HFF-Myc (cell line): ENCODE data around the gene NFAM1.

Experiments used
- DNase-seq: peaks from one replicate; pipeline ENCODE4 v3.0.0-alpha.2; 2011; ENCODE audit warnings: low read depth; ENCODE audit errors: extremely low read depth
- H3K4me3 ChIP-seq: replicated peaks from 2 replicates; pipeline ENCODE4 v1.5.1; 2011; ENCODE audit warnings: low read depth, mild to moderate bottlenecking, control low read depth, low read length
- CTCF ChIP-seq: IDR thresholded peaks from 2 replicates; pipeline ENCODE4 v1.5.1; 2012; ENCODE audit warnings: mild to moderate bottlenecking, low read depth, low read length, control low read depth; ENCODE audit errors: missing control alignments

The NFAM1 gene

GRCh38 chr22:42361523-42361922 lies 70.7 kb downstream of the NFAM1 start:
- no peak overlapping the region for H3K4me3 ChIP-seq
- no peak for TF ChIP-seq CTCF
- no peak for DNase-seq

GRCh38 chr22:42360348-42360747 lies 71.9 kb downstream of the NFAM1 start:
- no peak overlapping the region for H3K4me3 ChIP-seq
- no peak for DNase-seq
- no peak for TF ChIP-seq CTCF

- H3K4me3 ChIP-seq: no peak overlapping the region
- no peak for TF ChIP-seq CTCF
- DNase-seq: no peak
Observed at GRCh38 chr22:42358643-42359558, 73.3 kb downstream of the NFAM1 start.

- no peak for DNase-seq
- TF ChIP-seq CTCF: no peak
- no peak overlapping the region for H3K4me3 ChIP-seq
Observed at GRCh38 chr22:42357634-42358296, 74.4 kb downstream of the NFAM1 start.

- TF ChIP-seq CTCF: no peak
- no peak for DNase-seq
Observed at GRCh38 chr22:42357221-42357620, 75.0 kb downstream of the NFAM1 start.

GRCh38 chr22:42356533-42356932 lies 75.7 kb downstream of the NFAM1 start:
- DNase-seq: no peak
- no peak overlapping the region for H3K4me3 ChIP-seq
- no peak for TF ChIP-seq CTCF

More at GRCh38 chr22:42357221-42357620, 75.0 kb downstream of the NFAM1 start:
- H3K4me3 ChIP-seq: no peak overlapping the region
